Caco-2 (cell line): ENCODE results near the gene C1QL1. TPM values are rescaled to one million over a fixed set of nuclear protein-coding genes. Genes with fewer than 3 reads are reported as not detected.

ENCODE experiments used
- BruUV-seq: library from RNA; stranded (reverse); fragments of 400-500 nt; replicated peaks from 2 replicates; lab custom pipeline; 2021; lab: Mats Ljungman, UMichigan
- CTCF ChIA-PET: fragments of 300-600 bp; sonication (Branson Sonifier 250); formaldehyde crosslinking; loops from one replicate; lab custom pipeline; 2022; ENCODE audit warnings: antibody characterized with exemption; lab: Charles Lee
- POLR2A ChIA-PET: fragments of 300-600 bp; sonication (Branson Sonifier 250); formaldehyde crosslinking; loops from one replicate; lab custom pipeline; 2022; ENCODE audit warnings: antibody characterized with exemption; lab: Charles Lee
- DNase-seq, 2 experiments: peaks; one replicate each; pipeline versions ENCODE4 v3.0.0 to v3.0.0-alpha.2; 2020 to 2022
- H3K27me3 ChIP-seq: replicated peaks from 2 replicates; pipeline ENCODE4 v1.6.0; 2011; ENCODE audit warnings: low read length; ENCODE audit not compliant: control insufficient read depth, insufficient read depth
- H3K36me3 ChIP-seq: 2 replicates; pipeline ENCODE4 v1.5.1; 2011; ENCODE audit warnings: low read length; ENCODE audit not compliant: control insufficient read depth, insufficient read depth
- H3K4me1 ChIP-seq: fragments of 250-450 bp; sonication (Bioruptor Pico); 2 replicates; pipeline ENCODE4 v1.5.1; 2020; ENCODE audit warnings: mild to moderate bottlenecking
- H3K4me3 ChIP-seq: 2 replicates; pipeline ENCODE4 v1.5.1; 2011; ENCODE audit warnings: low read depth, mild to moderate bottlenecking, control low read depth, low read length
- H3K9me3 ChIP-seq: fragments of 250-450 bp; sonication (Bioruptor Pico); 2 replicates; pipeline ENCODE4 v1.5.1; 2020; ENCODE audit warnings: mild to moderate bottlenecking, moderate library complexity
- H3K27ac Mint-ChIP-seq: one replicate; pipeline ENCODE4 v1.8.0; 2022; ENCODE audit warnings: mixed read lengths; ENCODE audit not compliant: unreplicated experiment
- H3K27me3 Mint-ChIP-seq: one replicate; pipeline ENCODE4 v1.8.0; 2022; ENCODE audit warnings: mixed read lengths; ENCODE audit not compliant: insufficient read depth, unreplicated experiment
- H3K36me3 Mint-ChIP-seq: one replicate; pipeline ENCODE4 v1.8.0; 2022; ENCODE audit warnings: mild to moderate bottlenecking, mixed read lengths; ENCODE audit not compliant: insufficient read depth, unreplicated experiment
- H3K4me1 Mint-ChIP-seq: one replicate; pipeline ENCODE4 v1.8.0; 2022; ENCODE audit warnings: low read depth, mixed read lengths; ENCODE audit not compliant: unreplicated experiment
- H3K4me3 Mint-ChIP-seq: one replicate; pipeline ENCODE4 v1.8.0; 2022; ENCODE audit warnings: mild to moderate bottlenecking, moderate library complexity, mixed read lengths; ENCODE audit not compliant: unreplicated experiment
- H3K9me3 Mint-ChIP-seq: one replicate; pipeline ENCODE4 v1.8.0; 2022; ENCODE audit warnings: mixed read lengths; ENCODE audit not compliant: unreplicated experiment
- CTCF ChIP-seq, 2 experiments: fragments of 200-600 bp in 1 of 2; IDR thresholded peaks; 1 replicate in 1 of 2; 2 replicates in 1 of 2; pipeline versions ENCODE4 v1.5.1 to v1.8.0; 2011 to 2022; ENCODE audit warnings: antibody characterized with exemption in 1 of 2, control low read depth in 1 of 2, inconsistent platforms in 1 of 2, low read depth in 1 of 2, low read length in 1 of 2, mild to moderate bottlenecking in 1 of 2, moderate library complexity in 1 of 2; ENCODE audit not compliant: insufficient read depth in 1 of 2, severe bottlenecking in 1 of 2, unreplicated experiment in 1 of 2
- intact Hi-C: fragments of 100-400 bp; cut with micrococcal nuclease; formaldehyde crosslinking; loops from one replicate; pipeline ENCODE4 v1.10.0; 2022; ENCODE audit not compliant: unreplicated experiment
- total RNA-seq: library from RNA; stranded (reverse); gene quantifications from 2 replicates; pipeline ENCODE4 v1.2.3, GENCODE V29; 2022

Gene C1QL1
- total RNA-seq, 1 experiment from 2014 or later: 5.2 TPM

GRCh38 chr17:44983563-44983962, 15.5 kb upstream of the C1QL1 start:
- Mint-ChIP-seq H3K4me3 (no peak overlapping the region), H3K27me3 (peaks cover 3% of the 10 kb centered on the region), H3K36me3 (no peaks in the 10 kb centered on the region), H3K27ac (no peak overlapping the region), H3K9me3 (no peaks in the 10 kb centered on the region), H3K4me1 (peaks cover 12% of the 10 kb centered on the region)
- H3K4me3 ChIP-seq: no peak overlapping the region
- TF ChIP-seq CTCF (IDR thresholded peaks at IDR 0.05; ENCODE audit: insufficient read depth in 1 of 2, low read depth in 1 of 2, low read length in 1 of 2, severe bottlenecking in 1 of 2, unreplicated experiment in 1 of 2): no peak
- POLR2A ChIA-PET: no interaction called here
- H3K36me3 ChIP-seq: no peaks in the 10 kb centered on the region
- no peaks in the 10 kb centered on the region for H3K27me3 ChIP-seq
- H3K4me1 ChIP-seq: peaks cover 32% of the 10 kb centered on the region
- intact Hi-C loops: no loop called here
- CTCF ChIA-PET: interaction anchor here (0.6 kb wide), 1 partner anchor 43 kb away, joined by 5 read pairs; no protein-coding TSS in a partner anchor
- no peak for DNase-seq
- no TSS peak for BruUV-seq
- H3K9me3 ChIP-seq: no peaks in the 10 kb centered on the region

GRCh38 chr17:44982113-44982702, 14.1 kb upstream of the C1QL1 start:
- H3K4me1 ChIP-seq: peaks cover 32% of the 10 kb centered on the region
- intact Hi-C loops: no loop called here
- POLR2A ChIA-PET: no interaction called here
- CTCF ChIA-PET: interaction anchor here (1.0 kb wide), 1 partner anchor 14 kb away, joined by 3 read pairs; the partner anchor contains the start of gene C1QL1
- Mint-ChIP-seq H3K36me3 (no peaks in the 10 kb centered on the region), H3K27me3 (peaks cover 3% of the 10 kb centered on the region), H3K27ac (no peak overlapping the region), H3K4me1 (peaks cover 12% of the 10 kb centered on the region), H3K9me3 (no peaks in the 10 kb centered on the region), H3K4me3 (no peak overlapping the region)
- no peaks in the 10 kb centered on the region for H3K36me3 ChIP-seq
- no peaks in the 10 kb centered on the region for H3K9me3 ChIP-seq
- no peak for TF ChIP-seq CTCF (IDR thresholded peaks at IDR 0.05; ENCODE audit: insufficient read depth in 1 of 2, low read depth in 1 of 2, low read length in 1 of 2, severe bottlenecking in 1 of 2, unreplicated experiment in 1 of 2)
- DNase-seq: no peak
- H3K4me3 ChIP-seq: no peak overlapping the region
- no TSS peak for BruUV-seq
- H3K27me3 ChIP-seq: no peaks in the 10 kb centered on the region

GRCh38 chr17:44981221-44981968, 13.3 kb upstream of the C1QL1 start:
- intact Hi-C loops: no loop called here
- Histone ChIP-seq H3K36me3 (no peaks in the 10 kb centered on the region), H3K4me1 (peaks cover 32% of the 10 kb centered on the region), H3K9me3 (no peaks in the 10 kb centered on the region), H3K4me3 (no peak overlapping the region), H3K27me3 (no peaks in the 10 kb centered on the region)
- DNase-seq: peak in 1 of 2 experiments; percentile 29
- ChIA-PET POLR2A (no interaction called here), CTCF (interaction anchor here (0.6 to 1.0 kb wide), 2 partner anchors 13 to 167 kb away, joined by 3 read pairs; partner anchors contain the start of genes C1QL1 and HEXIM1)
- Mint-ChIP-seq H3K36me3 (no peaks in the 10 kb centered on the region), H3K4me1 (peaks cover 12% of the 10 kb centered on the region), H3K9me3 (no peaks in the 10 kb centered on the region), H3K4me3 (no peak overlapping the region), H3K27me3 (peaks cover 3% of the 10 kb centered on the region), H3K27ac (no peak overlapping the region)
- TF ChIP-seq CTCF (IDR thresholded peaks at IDR 0.05; ENCODE audit: insufficient read depth in 1 of 2, low read depth in 1 of 2, low read length in 1 of 2, severe bottlenecking in 1 of 2, unreplicated experiment in 1 of 2): no peak
- BruUV-seq: no TSS peak
